ENCODE measurements around the gene HGD.
"Not testable (repeated sequence)": the region's sequence is repeated elsewhere in the genome, so short reads cannot be mapped to it uniquely, and the experiment has no call there.

Gene HGD

GRCh38 chr3:120682095-120682681 is at the start of gene HGD:
Gene HGD (minus strand): TSS chr3:120682239. CDS start chr3:120682111, 128 bp downstream.
- FAIRE-seq (peak; percentile 96), DNase-seq (ENCODE audit: low spot score) (peak; percentile 92)

- FAIRE-seq, result no peak
Observed at GRCh38 chr3:120730576-120731542, 48.8 kb upstream of the HGD start.

GRCh38 chr3:120726791-120727190 is 44.8 kb upstream of the HGD start:
- no peak for DNase-seq (ENCODE audit: low spot score)
- no peak for FAIRE-seq

More at GRCh38 chr3:120730576-120731542, 48.8 kb upstream of the HGD start:
- DNase-seq (ENCODE audit: low spot score), result no peak

GRCh38 chr3:120719167-120719834 is 37.3 kb upstream of the HGD start:
- DNase-seq (ENCODE audit: low spot score); FAIRE-seq: not testable (repeated sequence)

- DNase-seq (ENCODE audit: low spot score), result no peak
- FAIRE-seq, result no peak
Observed at GRCh38 chr3:120713262-120713661, 31.2 kb upstream of the HGD start.

GRCh38 chr3:120710369-120710768 is 28.3 kb upstream of the HGD start:
- no peak for DNase-seq (ENCODE audit: low spot score)
- FAIRE-seq, result no peak

GRCh38 chr3:120708408-120708807 is 26.4 kb upstream of the HGD start:
- DNase-seq (ENCODE audit: low spot score) (no peak), FAIRE-seq (no peak)

- no peak for FAIRE-seq
- DNase-seq (ENCODE audit: low spot score), result no peak
Observed at GRCh38 chr3:120706950-120707349, 24.9 kb upstream of the HGD start.

- DNase-seq (ENCODE audit: low spot score) (no peak), FAIRE-seq (no peak)
Observed at GRCh38 chr3:120705884-120706582, 24.0 kb upstream of the HGD start.

GRCh38 chr3:120699333-120699732 is 17.3 kb upstream of the HGD start:
- FAIRE-seq (no peak), DNase-seq (ENCODE audit: low spot score) (no peak)

GRCh38 chr3:120693439-120694171 is 11.6 kb upstream of the HGD start:
- DNase-seq (ENCODE audit: low spot score), result no peak
- peak; percentile 20 for FAIRE-seq

GRCh38 chr3:120689395-120689794 is 7.4 kb upstream of the HGD start:
- no peak for DNase-seq (ENCODE audit: low spot score)
- no peak for FAIRE-seq

- DNase-seq (ENCODE audit: low spot score), result no peak
Observed at GRCh38 chr3:120688121-120688520, 6.1 kb upstream of the HGD start.

GRCh38 chr3:120685411-120685810 is 3.4 kb upstream of the HGD start:
- DNase-seq (ENCODE audit: low spot score), result no peak
- no peak for FAIRE-seq

More at GRCh38 chr3:120688121-120688520, 6.1 kb upstream of the HGD start:
- FAIRE-seq, result no peak

- DNase-seq (ENCODE audit: low spot score), result no peak
Observed at GRCh38 chr3:120684896-120685295, 2.9 kb upstream of the HGD start.

GRCh38 chr3:120683671-120684301 is 1.7 kb upstream of the HGD start:
- no peak for FAIRE-seq

More at GRCh38 chr3:120684896-120685295, 2.9 kb upstream of the HGD start:
- no peak for FAIRE-seq

GRCh38 chr3:120683213-120683612 is 1.2 kb upstream of the HGD start:
- FAIRE-seq (no peak), DNase-seq (ENCODE audit: low spot score) (no peak)

More at GRCh38 chr3:120683671-120684301, 1.7 kb upstream of the HGD start:
- DNase-seq (ENCODE audit: low spot score), result no peak

GRCh38 chr3:120681506-120682038 is 467 bp downstream of the HGD start:
- FAIRE-seq (peak; percentile 79), DNase-seq (ENCODE audit: low spot score) (peak; percentile 67)

GRCh38 chr3:120681018-120681417 is 1.0 kb downstream of the HGD start:
- DNase-seq (ENCODE audit: low spot score), result no peak
- no peak for FAIRE-seq
